Loucy (cell line): ENCODE data around the gene GNAT2.

ENCODE experiments used
- EZH2phosphoT487 ChIP-seq: fragments of 200-600 bp; IDR thresholded peaks from 2 replicates; pipeline ENCODE4 v1.6.1; 2018; ENCODE audit warnings: antibody characterized with exemption, mild to moderate bottlenecking, moderate library complexity, borderline replicate concordance
- TF ChIP-seq, protein P1 (sequence below): fragments of 200-600 bp; sonication (generic); conservative IDR thresholded peaks from 2 replicates; pipeline ENCODE4 v1.5.1; 2014; ENCODE audit warnings: mild to moderate bottlenecking, antibody characterized with exemption, low read length

DNA sequence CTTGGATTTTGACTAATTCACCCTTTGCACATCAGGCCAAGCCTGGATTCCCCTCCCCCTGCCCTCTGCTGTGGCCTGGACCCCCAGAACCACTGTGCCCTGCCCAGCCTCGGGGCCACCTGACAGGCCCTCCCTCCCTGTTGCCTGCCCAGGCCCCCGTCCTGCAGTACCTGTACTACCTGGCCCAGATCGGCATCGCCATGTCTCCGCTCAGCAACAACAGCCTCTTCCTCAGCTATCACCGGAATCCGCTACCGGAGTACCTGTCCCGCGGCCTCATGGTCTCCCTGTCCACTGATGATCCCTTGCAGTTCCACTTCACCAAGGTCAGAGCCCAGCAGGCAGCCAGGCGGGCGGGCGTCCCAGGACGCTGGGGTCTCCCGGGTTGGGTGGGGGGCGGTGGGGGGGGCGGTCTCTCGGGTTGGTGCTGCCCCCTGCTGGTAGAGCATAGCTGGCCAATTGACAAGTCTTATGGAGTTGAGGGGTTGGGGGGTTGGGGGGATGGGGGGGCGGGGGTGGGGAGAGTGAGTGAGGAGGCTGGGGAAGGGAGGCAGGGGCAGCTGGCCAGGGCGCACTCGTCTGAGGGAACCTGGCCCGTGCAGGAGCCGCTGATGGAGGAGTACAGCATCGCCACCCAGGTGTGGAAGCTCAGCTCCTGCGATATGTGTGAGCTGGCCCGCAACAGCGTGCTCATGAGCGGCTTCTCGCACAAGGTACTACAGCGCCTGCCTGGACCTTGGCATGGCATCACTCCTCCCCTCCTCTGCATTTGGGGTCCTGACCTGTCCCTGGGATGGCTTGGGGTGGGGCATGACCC is 10.9 kb upstream of the GNAT2 start:
- TF ChIP-seq, protein P1, sequence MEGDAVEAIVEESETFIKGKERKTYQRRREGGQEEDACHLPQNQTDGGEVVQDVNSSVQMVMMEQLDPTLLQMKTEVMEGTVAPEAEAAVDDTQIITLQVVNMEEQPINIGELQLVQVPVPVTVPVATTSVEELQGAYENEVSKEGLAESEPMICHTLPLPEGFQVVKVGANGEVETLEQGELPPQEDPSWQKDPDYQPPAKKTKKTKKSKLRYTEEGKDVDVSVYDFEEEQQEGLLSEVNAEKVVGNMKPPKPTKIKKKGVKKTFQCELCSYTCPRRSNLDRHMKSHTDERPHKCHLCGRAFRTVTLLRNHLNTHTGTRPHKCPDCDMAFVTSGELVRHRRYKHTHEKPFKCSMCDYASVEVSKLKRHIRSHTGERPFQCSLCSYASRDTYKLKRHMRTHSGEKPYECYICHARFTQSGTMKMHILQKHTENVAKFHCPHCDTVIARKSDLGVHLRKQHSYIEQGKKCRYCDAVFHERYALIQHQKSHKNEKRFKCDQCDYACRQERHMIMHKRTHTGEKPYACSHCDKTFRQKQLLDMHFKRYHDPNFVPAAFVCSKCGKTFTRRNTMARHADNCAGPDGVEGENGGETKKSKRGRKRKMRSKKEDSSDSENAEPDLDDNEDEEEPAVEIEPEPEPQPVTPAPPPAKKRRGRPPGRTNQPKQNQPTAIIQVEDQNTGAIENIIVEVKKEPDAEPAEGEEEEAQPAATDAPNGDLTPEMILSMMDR, result no peak
- no peak for TF ChIP-seq EZH2phosphoT487
